Mesendoderm (in vitro differentiated cells): Measurements from ENCODE around the gene ZBTB43.
A peak's percentile ranks its signal among the peaks of the same experiment; 100 is the strongest.
"Not testable (repeated sequence)": the region's sequence is repeated elsewhere in the genome, so short reads cannot be mapped to it uniquely, and the experiment has no call there.

Experiments
- DNase-seq: peaks from one replicate; pipeline ENCODE4 v3.0.0; 2013
- H2AK5ac ChIP-seq: 2 replicates; pipeline ENCODE4 v1.6.1; 2013; ENCODE audit warnings: low read length, inconsistent platforms
- H2BK120ac ChIP-seq: 2 replicates; pipeline ENCODE4 v1.6.1; 2013; ENCODE audit warnings: low read depth, mild to moderate bottlenecking, low read length, moderate library complexity, mixed read lengths
- H2BK15ac ChIP-seq: replicated peaks from 2 replicates; pipeline ENCODE4 v1.6.1; 2013; ENCODE audit warnings: low read depth, mild to moderate bottlenecking, moderate library complexity
- H2BK5ac ChIP-seq: 2 replicates; pipeline ENCODE4 v1.6.1; 2013; ENCODE audit warnings: low read length, inconsistent platforms
- H3K18ac ChIP-seq: 2 replicates; pipeline ENCODE4 v1.6.1; 2013; ENCODE audit warnings: mild to moderate bottlenecking, low read length, mixed read lengths
- H3K23ac ChIP-seq: one replicate; pipeline ENCODE4 v1.6.1; 2013; ENCODE audit warnings: low read length
- H3K27ac ChIP-seq: 2 replicates; pipeline ENCODE4 v1.5.1; 2013; ENCODE audit warnings: low read depth, mild to moderate bottlenecking, inconsistent platforms, low read length, moderate library complexity
- H3K27me3 ChIP-seq: 2 replicates; pipeline ENCODE4 v1.6.1; 2013; ENCODE audit warnings: low read length, control low read depth, mild to moderate bottlenecking, inconsistent platforms; ENCODE audit not compliant: insufficient read depth, poor library complexity
- H3K36me3 ChIP-seq: 2 replicates; pipeline ENCODE4 v1.6.1; 2013; ENCODE audit warnings: low read length, inconsistent platforms; ENCODE audit not compliant: control insufficient read depth, insufficient read depth
- H3K4ac ChIP-seq: one replicate; pipeline ENCODE4 v1.6.1; 2013; ENCODE audit warnings: low read depth, mild to moderate bottlenecking, low read length, moderate library complexity
- H3K4me1 ChIP-seq: 2 replicates; pipeline ENCODE4 v1.6.1; 2013; ENCODE audit warnings: low read depth, low read length, inconsistent platforms; ENCODE audit not compliant: control insufficient read depth
- H3K4me2 ChIP-seq: 2 replicates; pipeline ENCODE4 v1.6.1; 2013; ENCODE audit warnings: low read length
- H3K4me3 ChIP-seq: 2 replicates; pipeline ENCODE4 v1.5.1; 2013; ENCODE audit warnings: mild to moderate bottlenecking, low read length
- H3K56ac ChIP-seq: one replicate; pipeline ENCODE4 v1.6.1; 2013; ENCODE audit warnings: low read length
- H3K79me1 ChIP-seq: 2 replicates; pipeline ENCODE4 v1.6.1; 2013; ENCODE audit warnings: low read length, inconsistent platforms
- H3K79me2 ChIP-seq: 2 replicates; pipeline ENCODE4 v1.6.1; 2013; ENCODE audit warnings: mild to moderate bottlenecking, low read length; ENCODE audit not compliant: control insufficient read depth, insufficient read depth
- H3K9ac ChIP-seq: 2 replicates; pipeline ENCODE4 v1.6.1; 2013; ENCODE audit warnings: low read length, inconsistent platforms
- H4K5ac ChIP-seq: one replicate; pipeline ENCODE4 v1.6.1; 2013; ENCODE audit warnings: low read length
- H4K8ac ChIP-seq: one replicate; pipeline ENCODE4 v1.6.1; 2013; ENCODE audit warnings: low read depth, mild to moderate bottlenecking, control low read depth, low read length, moderate library complexity
- WGBS: extraction: QIAGEN DNeasy Blood & Tissue Kit; methylation state at CpG from one replicate; pipeline ENCODE4 v1.1.7; 2013; ENCODE audit warnings: low lambda C conversion rate, missing lambda C conversion rate; ENCODE audit not compliant: insufficient coverage; ENCODE audit errors: extremely low coverage; 5-methylcytosine and 5-hydroxymethylcytosine counted together

Gene ZBTB43

GRCh38 chr9:126778696-126779095 lies 26.1 kb upstream of the ZBTB43 start:
- not testable (repeated sequence) for H2BK120ac ChIP-seq, H3K23ac ChIP-seq, H3K4me1 ChIP-seq, H2BK15ac ChIP-seq, H3K27ac ChIP-seq, H2AK5ac ChIP-seq, H3K79me1 ChIP-seq, H3K4ac ChIP-seq, H3K79me2 ChIP-seq, H3K4me3 ChIP-seq, H4K5ac ChIP-seq, DNase-seq, H3K56ac ChIP-seq, H3K4me2 ChIP-seq, H3K18ac ChIP-seq, H3K36me3 ChIP-seq, H3K27me3 ChIP-seq, H2BK5ac ChIP-seq, H4K8ac ChIP-seq, H3K9ac ChIP-seq
- no CpG with 5 or more reads among the region's 5 CpGs for WGBS

GRCh38 chr9:126781186-126782052 lies 23.4 kb upstream of the ZBTB43 start:
- no peaks in the 10 kb centered on the region for H3K4me1 ChIP-seq
- H3K23ac ChIP-seq: no peak overlapping the region
- peak; percentile 88 for DNase-seq
- no peak overlapping the region for H4K5ac ChIP-seq
- peak overlapping the region; percentile 47 for H3K9ac ChIP-seq
- no peak overlapping the region for H3K27ac ChIP-seq
- H3K79me2 ChIP-seq: no peaks in the 10 kb centered on the region
- WGBS: no CpG with 5 or more reads among the region's 29 CpGs
- H2BK5ac ChIP-seq: no peak overlapping the region
- H2BK15ac ChIP-seq: no peak overlapping the region
- H3K4me3 ChIP-seq: no peak overlapping the region
- no peak overlapping the region for H2BK120ac ChIP-seq
- no peaks in the 10 kb centered on the region for H3K36me3 ChIP-seq
- peak overlapping the region; percentile 42 for H3K56ac ChIP-seq
- no peaks in the 10 kb centered on the region for H3K79me1 ChIP-seq
- H3K18ac ChIP-seq: no peak overlapping the region
- H3K4me2 ChIP-seq: no peak overlapping the region
- no peak overlapping the region for H2AK5ac ChIP-seq
- no peak overlapping the region for H3K4ac ChIP-seq
- no peaks in the 10 kb centered on the region for H3K27me3 ChIP-seq
- no peak overlapping the region for H4K8ac ChIP-seq

GRCh38 chr9:126782053-126782388 lies 22.8 kb upstream of the ZBTB43 start:
- H4K5ac ChIP-seq: no peak overlapping the region
- H3K4me1 ChIP-seq: no peaks in the 10 kb centered on the region
- no peaks in the 10 kb centered on the region for H3K79me1 ChIP-seq
- H3K79me2 ChIP-seq: no peaks in the 10 kb centered on the region
- no CpG with 5 or more reads among the region's 4 CpGs for WGBS
- no peak overlapping the region for H3K4me2 ChIP-seq
- no peak overlapping the region for H3K27ac ChIP-seq
- no peak overlapping the region for H4K8ac ChIP-seq
- no peak overlapping the region for H3K56ac ChIP-seq
- H2BK120ac ChIP-seq: no peak overlapping the region
- no peak overlapping the region for H2BK15ac ChIP-seq
- no peaks in the 10 kb centered on the region for H3K36me3 ChIP-seq
- DNase-seq: no peak
- no peak overlapping the region for H3K18ac ChIP-seq
- H3K23ac ChIP-seq: no peak overlapping the region
- H3K4me3 ChIP-seq: no peak overlapping the region
- H3K27me3 ChIP-seq: no peaks in the 10 kb centered on the region
- no peak overlapping the region for H2AK5ac ChIP-seq
- no peak overlapping the region for H3K4ac ChIP-seq
- H3K9ac ChIP-seq: no peak overlapping the region
- H2BK5ac ChIP-seq: no peak overlapping the region

GRCh38 chr9:126783949-126784348 lies 20.9 kb upstream of the ZBTB43 start:
- Histone ChIP-seq H2BK5ac (no peak overlapping the region), H3K9ac (no peak overlapping the region), H3K27me3 (no peaks in the 10 kb centered on the region), H3K4me3 (no peak overlapping the region), H3K79me1 (no peaks in the 10 kb centered on the region), H3K79me2 (no peaks in the 10 kb centered on the region), H3K4me1 (no peaks in the 10 kb centered on the region), H2AK5ac (no peak overlapping the region), H3K18ac (no peak overlapping the region), H3K56ac (no peak overlapping the region), H3K36me3 (no peaks in the 10 kb centered on the region), H3K23ac (no peak overlapping the region), H4K5ac (no peak overlapping the region), H2BK120ac (no peak overlapping the region), H3K4me2 (no peak overlapping the region), H4K8ac (no peak overlapping the region), H2BK15ac (no peak overlapping the region), H3K4ac (no peak overlapping the region), H3K27ac (no peak overlapping the region)
- WGBS: no CpG with 5 or more reads among the region's 1 CpG
- no peak for DNase-seq

- Histone ChIP-seq H3K4me3 (no peak overlapping the region), H2BK15ac (no peak overlapping the region), H3K18ac (no peak overlapping the region), H3K4me1 (no peaks in the 10 kb centered on the region), H2AK5ac (no peak overlapping the region), H3K9ac (no peak overlapping the region), H3K79me1 (no peaks in the 10 kb centered on the region), H4K8ac (no peak overlapping the region), H4K5ac (no peak overlapping the region), H3K36me3 (no peaks in the 10 kb centered on the region), H3K4ac (no peak overlapping the region), H3K79me2 (no peaks in the 10 kb centered on the region), H2BK120ac (no peak overlapping the region), H2BK5ac (no peak overlapping the region), H3K27ac (no peak overlapping the region), H3K23ac (no peak overlapping the region), H3K4me2 (no peak overlapping the region), H3K56ac (no peak overlapping the region), H3K27me3 (no peaks in the 10 kb centered on the region)
- WGBS: no CpG with 5 or more reads among the region's 11 CpGs
- no peak for DNase-seq
These were observed 20.4 kb upstream of the ZBTB43 start for GRCh38 chr9:126784401-126784800.

- not testable (repeated sequence) for H2BK15ac ChIP-seq, H3K56ac ChIP-seq, H3K27me3 ChIP-seq, H4K8ac ChIP-seq, H3K18ac ChIP-seq, H3K9ac ChIP-seq, H3K4me1 ChIP-seq, H3K23ac ChIP-seq, H3K27ac ChIP-seq, H3K36me3 ChIP-seq, H3K4ac ChIP-seq, H2BK5ac ChIP-seq, H3K79me2 ChIP-seq, H3K4me3 ChIP-seq, H2AK5ac ChIP-seq, H4K5ac ChIP-seq, H3K79me1 ChIP-seq, DNase-seq, H2BK120ac ChIP-seq, H3K4me2 ChIP-seq
- WGBS: no CpG with 5 or more reads among the region's 6 CpGs
These were observed 20.0 kb upstream of the ZBTB43 start for GRCh38 chr9:126784841-126785240.
